Measurements from ENCODE around the gene GCM1.

The GCM1 gene

GRCh38 chr6:53101006-53101405 is 47.6 kb downstream of the GCM1 start:
- H3K36me3 ChIP-seq (ENCODE audit: control insufficient read depth, low read length), result peaks cover 32% of the 10 kb centered on the region
- H3F3A ChIP-seq (ENCODE audit: control insufficient read depth, insufficient read depth), result no peaks in the 10 kb centered on the region
- H3K4me1 ChIP-seq (ENCODE audit: control insufficient read depth, low read length), result no peaks in the 10 kb centered on the region
- no peak for TF ChIP-seq CTCF (IDR thresholded peaks at IDR 0.05; ENCODE audit: low read depth, low read length, poor library complexity, severe bottlenecking)
- no peak for TF ChIP-seq EZH2phosphoT487 (IDR thresholded peaks at IDR 0.05; ENCODE audit: borderline replicate concordance, low read length)
- no peak overlapping the region for H3K4me3 ChIP-seq (ENCODE audit: low read length)
- no peaks in the 10 kb centered on the region for H4K20me1 ChIP-seq (ENCODE audit: control insufficient read depth, insufficient read depth, low read depth, low read length)
- H3K4me2 ChIP-seq (ENCODE audit: low read length), result no peak overlapping the region
- no peaks in the 10 kb centered on the region for H3K9me3 ChIP-seq (ENCODE audit: control insufficient read depth, insufficient read depth, low read length)
- no peaks in the 10 kb centered on the region for H3K79me2 ChIP-seq (ENCODE audit: control insufficient read depth, low read length)
- H3K27me3 ChIP-seq (ENCODE audit: control insufficient read depth, low read length), result no peaks in the 10 kb centered on the region
- H3K9me2 ChIP-seq (replicated peaks; ENCODE audit: control insufficient read depth, low read length), result no peaks in the 10 kb centered on the region
- H3K27ac ChIP-seq (ENCODE audit: low read depth, low read length), result no peak overlapping the region

- H3K27me3 ChIP-seq (ENCODE audit: control insufficient read depth, low read length), result no peaks in the 10 kb centered on the region
- no peaks in the 10 kb centered on the region for H3K79me2 ChIP-seq (ENCODE audit: control insufficient read depth, low read length)
- H3K4me3 ChIP-seq (ENCODE audit: low read length), result no peak overlapping the region
- no peak overlapping the region for H3K4me2 ChIP-seq (ENCODE audit: low read length)
- H3K9me3 ChIP-seq (ENCODE audit: control insufficient read depth, insufficient read depth, low read length), result no peaks in the 10 kb centered on the region
- no peaks in the 10 kb centered on the region for H3K4me1 ChIP-seq (ENCODE audit: control insufficient read depth, low read length)
- H3K9me2 ChIP-seq (replicated peaks; ENCODE audit: control insufficient read depth, low read length), result no peaks in the 10 kb centered on the region
- H3F3A ChIP-seq (ENCODE audit: control insufficient read depth, insufficient read depth), result no peaks in the 10 kb centered on the region
- no peaks in the 10 kb centered on the region for H4K20me1 ChIP-seq (ENCODE audit: control insufficient read depth, insufficient read depth, low read depth, low read length)
- TF ChIP-seq CTCF (IDR thresholded peaks at IDR 0.05; ENCODE audit: low read depth, low read length, poor library complexity, severe bottlenecking) (no peak), EZH2phosphoT487 (IDR thresholded peaks at IDR 0.05; ENCODE audit: borderline replicate concordance, low read length) (no peak)
- H3K36me3 ChIP-seq (ENCODE audit: control insufficient read depth, low read length), result peaks cover 37% of the 10 kb centered on the region
- H3K27ac ChIP-seq (ENCODE audit: low read depth, low read length), result no peak overlapping the region
Observed at GRCh38 chr6:53100561-53100960, 48.1 kb downstream of the GCM1 start.

GRCh38 chr6:53095716-53096115 is 52.9 kb downstream of the GCM1 start:
- TF ChIP-seq EZH2phosphoT487 (IDR thresholded peaks at IDR 0.05; ENCODE audit: borderline replicate concordance, low read length), result no peak
- TF ChIP-seq CTCF (IDR thresholded peaks at IDR 0.05; ENCODE audit: low read depth, low read length, poor library complexity, severe bottlenecking), result no peak
- no peak overlapping the region for H3K27ac ChIP-seq (ENCODE audit: low read depth, low read length)
- H3K79me2 ChIP-seq (ENCODE audit: control insufficient read depth, low read length), result no peaks in the 10 kb centered on the region
- H3K27me3 ChIP-seq (ENCODE audit: control insufficient read depth, low read length), result no peaks in the 10 kb centered on the region
- H3K9me2 ChIP-seq (replicated peaks; ENCODE audit: control insufficient read depth, low read length), result no peaks in the 10 kb centered on the region
- H3F3A ChIP-seq (ENCODE audit: control insufficient read depth, insufficient read depth), result no peaks in the 10 kb centered on the region
- no peak overlapping the region for H3K4me2 ChIP-seq (ENCODE audit: low read length)
- H3K4me3 ChIP-seq (ENCODE audit: low read length), result no peak overlapping the region
- H3K4me1 ChIP-seq (ENCODE audit: control insufficient read depth, low read length), result 0 out of 2 replicates have a peak, but pooled peaks cover 6% of the 10 kb centered on the region
- H3K9me3 ChIP-seq (ENCODE audit: control insufficient read depth, insufficient read depth, low read length), result no peaks in the 10 kb centered on the region
- peaks cover 63% of the 10 kb centered on the region for H3K36me3 ChIP-seq (ENCODE audit: control insufficient read depth, low read length)
- no peaks in the 10 kb centered on the region for H4K20me1 ChIP-seq (ENCODE audit: control insufficient read depth, insufficient read depth, low read depth, low read length)
